NCI-H446 (cell line): Measurements from ENCODE around the gene CRABP2.

Experiments
- DNase-seq, 2 experiments: peaks; one replicate each; lab custom pipeline; 2025; lab: John Stamatoyannopoulos, UW

CRABP2 gene

GRCh38 chr1:156742017-156742416 lies 36.6 kb upstream of the CRABP2 start:
- no peak for DNase-seq

GRCh38 chr1:156741481-156741983 lies 36.1 kb upstream of the CRABP2 start:
- no peak for DNase-seq

GRCh38 chr1:156740741-156741480 lies 35.5 kb upstream of the CRABP2 start, which contains the start of gene MRPL24:
Gene MRPL24 (minus strand): TSS chr1:156741088. CDS start chr1:156738704, 2,384 bp downstream.
- DNase-seq, result peak; percentile 99

GRCh38 chr1:156740237-156740740 lies 34.9 kb upstream of the CRABP2 start:
- peak in 1 of 2 experiments; percentile 40 for DNase-seq

GRCh38 chr1:156738916-156739315 lies 33.5 kb upstream of the CRABP2 start:
- no peak for DNase-seq

- DNase-seq, result no peak
Observed at GRCh38 chr1:156738407-156738806, 33.0 kb upstream of the CRABP2 start.

GRCh38 chr1:156733989-156734584 lies 28.7 kb upstream of the CRABP2 start:
- DNase-seq, result no peak

GRCh38 chr1:156728599-156729462 lies 23.4 kb upstream of the CRABP2 start, which contains the start of gene ISG20L2:
Gene ISG20L2 (minus strand): TSS chr1:156728766. CDS start chr1:156727652, 1,114 bp downstream.
- DNase-seq, result peak; percentile 96 to 98

GRCh38 chr1:156727926-156728598 lies 22.7 kb upstream of the CRABP2 start, which contains the start of gene METTL25B:
Gene METTL25B (plus strand): TSS chr1:156728469. CDS start chr1:156729105, 636 bp downstream.
- peak; percentile 68 to 92 for DNase-seq

- DNase-seq, result no peak
Observed at GRCh38 chr1:156727492-156727891, 22.1 kb upstream of the CRABP2 start.

- peak; percentile 44 to 60 for DNase-seq
Observed at GRCh38 chr1:156726549-156727226, 21.3 kb upstream of the CRABP2 start.

- peak; percentile 52 to 86 for DNase-seq
Observed at GRCh38 chr1:156725683-156726280, 20.4 kb upstream of the CRABP2 start.

- no peak for DNase-seq
Observed at GRCh38 chr1:156721535-156721934, 16.2 kb upstream of the CRABP2 start.

GRCh38 chr1:156721131-156721530 lies 15.7 kb upstream of the CRABP2 start:
- DNase-seq, result no peak

GRCh38 chr1:156717351-156717750 lies 12.0 kb upstream of the CRABP2 start:
- peak in 1 of 2 experiments; percentile 44 for DNase-seq

GRCh38 chr1:156714830-156715229 lies 9.4 kb upstream of the CRABP2 start:
- no peak for DNase-seq

GRCh38 chr1:156712626-156713025 lies 7.2 kb upstream of the CRABP2 start:
- DNase-seq, result no peak

GRCh38 chr1:156711011-156711817 lies 5.8 kb upstream of the CRABP2 start:
- DNase-seq, result no peak

- DNase-seq, result peak; percentile 61 to 83
Observed at GRCh38 chr1:156709757-156710489, 4.5 kb upstream of the CRABP2 start.
